Stimulated activated CD4-positive, alpha-beta T cell treated with anti-CD3 and anti-CD28 coated beads, Interleukin-1b, Interleukin-23, amount 100 ng/mL, for 1 hour (primary cell): ENCODE data around the gene SLN.

Source experiments
- DNase-seq, 2 donors: peaks; one replicate each; pipeline ENCODE4 v3.0.0-alpha.2; 2020; ENCODE audit warnings: low read depth in 2 of 2

SLN gene

GRCh38 chr11:107719557-107720302 lies 7.9 kb upstream of the SLN start:
- DNase-seq, result no peak

- DNase-seq, result no peak
Measured at GRCh38 chr11:107719073-107719472, 7.2 kb upstream of the SLN start.

- no peak for DNase-seq
Measured at GRCh38 chr11:107716884-107717532, 5.2 kb upstream of the SLN start.

DNA sequence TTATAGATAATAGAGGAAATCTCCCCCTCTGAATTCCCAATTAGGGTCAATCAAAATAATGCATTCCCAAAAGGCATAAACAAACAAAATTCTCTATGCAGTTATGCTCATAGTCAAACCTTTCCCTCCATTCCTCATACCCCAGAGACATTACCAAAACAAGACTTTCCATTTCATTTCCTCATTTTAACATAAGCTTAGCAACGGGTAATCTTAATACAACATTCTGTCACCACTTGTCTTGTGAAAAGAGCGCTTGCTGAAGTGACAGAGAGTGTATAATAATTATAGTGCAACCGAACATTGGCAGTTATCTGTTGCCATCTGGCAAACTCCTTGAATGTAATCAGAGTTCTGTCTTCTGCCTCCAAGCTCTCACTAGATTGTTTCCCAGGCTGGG lies 1.2 kb upstream of the SLN start:
- no peak for DNase-seq

DNA sequence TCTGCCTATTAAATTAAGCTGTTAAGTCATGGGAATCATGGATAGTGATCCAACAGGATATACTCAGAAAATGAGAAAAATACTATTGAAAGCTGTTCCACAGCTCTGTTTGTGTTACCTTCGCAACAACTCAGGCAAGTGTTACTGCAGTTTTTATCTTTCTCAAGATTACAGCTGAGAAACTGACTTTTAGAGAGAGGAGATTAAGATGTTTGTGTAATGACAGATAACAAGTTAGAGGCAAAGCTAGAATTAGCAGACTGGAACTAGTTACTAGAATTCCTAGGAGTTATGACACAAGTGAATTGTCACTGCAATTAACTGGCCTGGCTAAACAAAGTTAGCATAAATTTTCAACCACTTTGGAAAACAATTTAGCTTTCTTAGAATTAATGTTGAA lies 1.6 kb downstream of the SLN start:
- DNase-seq, result no peak

GRCh38 chr11:107708792-107709191 lies 3.1 kb downstream of the SLN start:
- DNase-seq, result no peak

- DNase-seq, result no peak
Measured at GRCh38 chr11:107707807-107708206, 4.0 kb downstream of the SLN start.

GRCh38 chr11:107707215-107707671 lies 4.6 kb downstream of the SLN start:
- no peak for DNase-seq

GRCh38 chr11:107706531-107706930 lies 5.3 kb downstream of the SLN start:
- no peak for DNase-seq

GRCh38 chr11:107705027-107705426 lies 6.8 kb downstream of the SLN start:
- DNase-seq, result no peak

- no peak for DNase-seq
Measured at GRCh38 chr11:107704451-107704850, 7.4 kb downstream of the SLN start.

GRCh38 chr11:107702723-107703122 lies 9.1 kb downstream of the SLN start:
- DNase-seq, result no peak

DNA sequence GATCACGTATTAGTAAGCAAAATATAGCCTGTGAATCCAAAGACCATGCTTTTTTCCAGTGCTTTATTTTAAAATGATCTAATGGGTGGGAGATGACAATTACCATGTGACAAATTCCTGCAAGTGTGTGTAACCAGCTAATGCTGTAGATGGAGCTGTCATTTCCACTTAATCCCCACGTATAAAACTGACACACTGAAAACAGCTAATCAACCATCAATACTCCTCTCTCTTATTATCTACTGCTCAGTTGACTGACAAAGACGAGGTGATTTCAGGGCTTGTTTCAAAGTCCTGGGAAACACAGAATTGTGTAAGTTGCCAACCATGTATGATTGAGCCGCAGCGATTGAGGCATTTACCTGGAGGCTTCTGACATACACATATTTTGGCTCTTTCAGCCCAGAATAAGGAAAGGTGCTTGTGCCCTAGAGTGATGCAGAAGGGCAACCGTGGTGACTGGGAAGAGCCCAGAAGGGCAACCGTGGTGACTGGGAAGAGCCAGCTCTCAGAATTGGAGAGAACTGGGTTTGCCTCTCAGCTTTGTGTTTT lies 9.7 kb downstream of the SLN start:
- no peak for DNase-seq

DNA sequence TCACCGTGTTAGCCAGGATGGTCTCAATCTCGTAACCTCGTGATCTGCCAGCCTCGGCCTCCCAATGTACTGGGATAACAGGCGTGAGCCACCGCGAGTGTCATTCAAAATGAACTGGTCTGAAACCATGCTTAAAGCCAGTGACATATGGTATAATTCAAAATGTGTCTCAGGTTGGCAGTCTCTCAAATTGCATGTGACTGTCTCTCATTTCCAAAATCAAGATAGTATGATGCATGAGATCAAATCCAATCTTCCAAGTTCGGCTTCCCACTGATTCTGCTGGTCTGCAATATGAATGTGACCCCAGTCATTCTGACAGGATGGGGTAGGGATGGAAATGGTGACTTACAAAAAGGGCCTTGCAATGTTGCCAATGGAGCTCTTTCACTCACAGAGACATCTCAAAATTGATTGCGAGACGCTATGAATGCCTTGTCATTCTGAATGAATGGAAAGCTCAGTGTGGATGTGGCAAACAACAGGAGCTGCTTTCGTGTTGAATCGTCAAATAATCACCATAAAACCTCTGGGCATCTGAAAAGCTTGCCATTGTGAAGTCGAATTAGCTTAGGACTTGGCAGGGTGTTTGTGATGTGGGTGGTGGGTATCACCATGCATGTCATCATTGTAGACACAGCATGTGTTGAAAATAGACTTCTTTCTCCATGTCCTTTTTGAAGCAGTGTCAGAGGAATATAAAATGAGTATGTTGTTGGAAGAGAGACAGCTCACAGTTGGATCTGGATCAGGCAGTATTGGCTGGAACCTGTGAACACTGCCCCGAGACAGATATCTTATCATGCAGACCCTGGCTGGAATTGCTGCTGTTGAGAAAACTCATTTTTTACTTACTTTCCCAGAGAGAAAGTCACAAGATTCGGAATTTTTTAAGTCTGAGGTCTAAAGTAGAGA lies 12.2 kb downstream of the SLN start:
- no peak for DNase-seq

DNA sequence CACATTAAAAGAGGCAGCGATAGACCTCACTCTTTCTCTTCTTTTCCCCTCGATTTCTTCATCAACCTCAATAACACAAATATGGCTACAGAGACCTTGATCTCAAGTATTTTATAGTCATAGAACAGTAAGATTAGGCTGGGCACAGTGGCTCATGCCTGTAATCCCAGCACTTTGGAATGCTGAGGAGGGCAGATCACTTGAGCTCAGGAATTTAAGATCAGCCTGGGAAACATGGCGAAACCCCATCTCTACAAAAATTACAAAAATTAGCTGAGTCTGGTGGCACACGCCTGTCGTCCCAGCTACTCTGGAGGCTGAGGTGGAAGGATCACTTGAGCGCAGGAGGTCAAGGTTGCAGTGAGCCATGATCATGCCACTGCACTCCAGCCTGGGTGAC lies 14.6 kb downstream of the SLN start:
- DNase-seq, result no peak

- no peak for DNase-seq
Measured at GRCh38 chr11:107696140-107696539, 15.7 kb downstream of the SLN start.

DNA sequence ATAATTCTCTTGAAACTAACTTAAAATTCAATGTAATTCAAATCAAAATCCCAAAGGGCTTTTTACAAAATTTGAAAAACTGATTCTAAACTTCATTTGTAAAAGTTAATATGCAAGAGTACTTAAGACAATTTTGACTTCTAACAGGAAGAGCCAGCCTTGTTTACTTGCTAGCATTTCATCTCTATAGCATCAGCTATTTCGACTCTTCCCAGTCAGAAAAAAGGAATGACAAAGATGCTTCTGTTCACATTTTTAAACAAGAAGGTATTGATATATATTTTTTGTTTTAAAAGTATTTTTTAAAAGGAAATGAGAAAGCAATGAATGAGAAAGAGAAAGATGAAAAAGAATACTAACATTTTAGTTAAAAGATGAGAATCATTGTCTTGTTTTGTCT lies 16.4 kb downstream of the SLN start:
- no peak for DNase-seq

DNA sequence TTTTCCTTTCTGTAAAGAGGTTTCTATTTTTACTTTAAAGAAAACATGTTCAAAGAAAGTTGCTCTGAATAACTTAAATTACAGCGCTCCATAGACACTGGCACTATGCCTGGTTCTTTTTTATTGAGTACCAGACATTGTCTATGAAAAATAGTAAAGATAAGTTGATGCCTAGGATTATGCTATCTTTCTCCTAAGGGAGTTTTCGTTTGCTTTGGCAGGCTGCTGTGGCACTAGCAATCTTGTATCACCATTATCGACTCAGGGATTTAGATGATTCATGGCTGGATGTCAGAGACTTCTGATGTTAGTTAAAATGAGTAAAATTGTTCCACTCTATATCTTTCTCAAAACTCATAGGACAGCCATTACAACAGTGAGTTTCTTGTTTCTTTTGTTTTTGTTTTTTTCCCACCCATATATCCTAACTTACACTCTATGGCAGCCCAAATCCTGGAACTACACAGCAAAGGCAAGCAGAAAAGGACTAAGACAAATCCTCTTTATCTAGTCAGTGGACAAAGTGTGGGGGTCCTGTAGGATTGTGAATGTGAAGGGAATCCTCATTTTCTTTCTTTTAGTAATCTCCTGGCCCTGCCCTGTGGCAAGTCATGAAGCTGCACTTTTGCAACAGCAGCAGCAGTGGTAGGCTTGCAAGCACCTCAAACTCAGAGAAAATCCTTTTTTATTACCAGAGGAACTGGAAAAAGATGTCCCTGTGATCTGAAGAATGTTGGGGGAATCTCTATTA lies 20.7 kb downstream of the SLN start:
- no peak for DNase-seq

GRCh38 chr11:107689317-107690202 lies 22.3 kb downstream of the SLN start:
- peak; percentile 2 to 11 for DNase-seq

GRCh38 chr11:107688322-107688918 lies 23.4 kb downstream of the SLN start:
- no peak for DNase-seq
